ENCODE results near the gene KRT83.
"Not testable (repeated sequence)": the region's sequence is repeated elsewhere in the genome, so short reads cannot be mapped to it uniquely, and the experiment has no call there.

Gene KRT83

GRCh38 chr12:52290483-52291134, 30.6 kb downstream of the KRT83 start:
- in situ Hi-C loops (cut with HindIII; ENCODE audit: low sequenced_read_pairs) = not testable (repeated sequence)

GRCh38 chr12:52287816-52288805, 33.1 kb downstream of the KRT83 start:
- in situ Hi-C loops (cut with HindIII; ENCODE audit: low sequenced_read_pairs) = loop anchor here (10.0 kb wide), 1 partner anchor 73 kb away; no protein-coding TSS in a partner anchor

GRCh38 chr12:52286857-52287785, 34.1 kb downstream of the KRT83 start:
- in situ Hi-C loops (cut with HindIII; ENCODE audit: low sequenced_read_pairs) = loop anchor here (10.0 kb wide), 1 partner anchor 72 kb away; no protein-coding TSS in a partner anchor

GRCh38 chr12:52285851-52286530, 35.2 kb downstream of the KRT83 start:
- in situ Hi-C loops (cut with HindIII; ENCODE audit: low sequenced_read_pairs) = loop anchor here (10.0 kb wide), 1 partner anchor 71 kb away; no protein-coding TSS in a partner anchor

- in situ Hi-C loops (cut with HindIII; ENCODE audit: low sequenced_read_pairs) = loop anchor here (10.0 kb wide), 1 partner anchor 70 kb away; no protein-coding TSS in a partner anchor
Measured at GRCh38 chr12:52285172-52285745, 35.9 kb downstream of the KRT83 start.

GRCh38 chr12:52284562-52285171, 36.5 kb downstream of the KRT83 start:
- in situ Hi-C loops (cut with HindIII; ENCODE audit: low sequenced_read_pairs) = loop anchor here (10.0 kb wide), 1 partner anchor 70 kb away; no protein-coding TSS in a partner anchor

GRCh38 chr12:52280796-52281560, 40.2 kb downstream of the KRT83 start:
- in situ Hi-C loops (cut with HindIII; ENCODE audit: low sequenced_read_pairs) = loop anchor here (10.0 kb wide), 1 partner anchor 66 kb away; no protein-coding TSS in a partner anchor

- in situ Hi-C loops (cut with HindIII; ENCODE audit: low sequenced_read_pairs) = loop anchor here (10.0 kb wide), 1 partner anchor 66 kb away; no protein-coding TSS in a partner anchor
Measured at GRCh38 chr12:52280319-52280795, 40.8 kb downstream of the KRT83 start.

- in situ Hi-C loops (cut with HindIII; ENCODE audit: low sequenced_read_pairs) = loop anchor here (10.0 kb wide), 1 partner anchor 65 kb away; no protein-coding TSS in a partner anchor
Measured at GRCh38 chr12:52279422-52280318, 41.5 kb downstream of the KRT83 start.

GRCh38 chr12:52278575-52279421, 42.4 kb downstream of the KRT83 start:
- in situ Hi-C loops (cut with HindIII; ENCODE audit: low sequenced_read_pairs) = no loop called here

GRCh38 chr12:52277486-52278245, 43.5 kb downstream of the KRT83 start:
- in situ Hi-C loops (cut with HindIII; ENCODE audit: low sequenced_read_pairs) = no loop called here

- in situ Hi-C loops (cut with HindIII; ENCODE audit: low sequenced_read_pairs) = no loop called here
Measured at GRCh38 chr12:52275686-52276085, 45.5 kb downstream of the KRT83 start.

GRCh38 chr12:52274521-52275120, 46.6 kb downstream of the KRT83 start, which contains the start of gene KRT86:
Gene KRT86, plus strand, starts transcription at chr12:52274645. Its CDS starts 27,272 bp downstream, at chr12:52301917.
- in situ Hi-C loops (cut with HindIII; ENCODE audit: low sequenced_read_pairs) = no loop called here

GRCh38 chr12:52271158-52271557, 50.0 kb downstream of the KRT83 start:
- in situ Hi-C loops (cut with HindIII; ENCODE audit: low sequenced_read_pairs) = no loop called here

GRCh38 chr12:52270541-52271070, 50.6 kb downstream of the KRT83 start:
- in situ Hi-C loops (cut with HindIII; ENCODE audit: low sequenced_read_pairs) = no loop called here
